GM18517 (cell line): ENCODE results near the gene COL27A1.

Source experiments
- ATAC-seq: cut with Tn5 transposase; IDR thresholded peaks from one replicate; pipeline ENCODE4 v1.9.1; 2021; ENCODE audit warnings: mild to moderate bottlenecking, moderate library complexity; ENCODE audit not compliant: unreplicated experiment

Gene COL27A1

GRCh38 chr9:114238891-114239875, 83.8 kb downstream of the COL27A1 start:
- ATAC-seq, result no peak

GRCh38 chr9:114240216-114240615, 84.9 kb downstream of the COL27A1 start:
- no peak for ATAC-seq

GRCh38 chr9:114240647-114241558, 85.6 kb downstream of the COL27A1 start:
- no peak for ATAC-seq

- no peak for ATAC-seq
These were observed 87.5 kb downstream of the COL27A1 start for GRCh38 chr9:114242837-114243236.

- ATAC-seq, result no peak
These were observed 87.9 kb downstream of the COL27A1 start for GRCh38 chr9:114243240-114243639.

- no peak for ATAC-seq
These were observed 89.2 kb downstream of the COL27A1 start for GRCh38 chr9:114244570-114244969.

GRCh38 chr9:114246558-114246957, 91.2 kb downstream of the COL27A1 start:
- no peak for ATAC-seq

GRCh38 chr9:114247077-114247476, 91.7 kb downstream of the COL27A1 start:
- no peak for ATAC-seq

GRCh38 chr9:114247491-114247890, 92.2 kb downstream of the COL27A1 start:
- ATAC-seq, result no peak

- ATAC-seq, result no peak
These were observed 93.0 kb downstream of the COL27A1 start for GRCh38 chr9:114248299-114248707.

GRCh38 chr9:114249424-114250234, 94.3 kb downstream of the COL27A1 start:
- ATAC-seq, result no peak

GRCh38 chr9:114250235-114250568, 94.9 kb downstream of the COL27A1 start:
- ATAC-seq, result no peak

- no peak for ATAC-seq
These were observed 95.3 kb downstream of the COL27A1 start for GRCh38 chr9:114250648-114251047.

- ATAC-seq, result no peak
These were observed 97.1 kb downstream of the COL27A1 start for GRCh38 chr9:114252394-114252793.

GRCh38 chr9:114256827-114257328, 101.5 kb downstream of the COL27A1 start:
- no peak for ATAC-seq

- ATAC-seq, result no peak
These were observed 102.9 kb downstream of the COL27A1 start for GRCh38 chr9:114258218-114258617.

GRCh38 chr9:114258866-114259797, 103.8 kb downstream of the COL27A1 start:
- no peak for ATAC-seq

GRCh38 chr9:114259798-114260523, 104.6 kb downstream of the COL27A1 start:
- ATAC-seq, result no peak

GRCh38 chr9:114261026-114261425, 105.7 kb downstream of the COL27A1 start:
- ATAC-seq, result no peak
